T-helper 17 cell (primary cell): ENCODE measurements around the gene COBL. TPM values are rescaled to one million over a fixed set of nuclear protein-coding genes. Genes with fewer than 3 reads are reported as not detected.

Experiments
- ATAC-seq: fragments of 150-1000 bp; cut with Tn5 transposase; 2 replicates; pipeline ENCODE4 v1.10.0; 2021; ENCODE audit warnings: mild to moderate bottlenecking, moderate library complexity
- DNase-seq, 3 donors: peaks; one replicate each; pipeline versions ENCODE4 v3.0.0 to v3.0.0-alpha.2; 2020 to 2021
- H3K9me3 ChIP-seq: one replicate; pipeline ENCODE4 v1.7.0; 2013; ENCODE audit warnings: low read length, mild to moderate bottlenecking; ENCODE audit not compliant: control insufficient read depth, poor library complexity, severe bottlenecking
- H3K27ac Mint-ChIP-seq: one replicate; pipeline ENCODE4 v1.8.0; 2022; ENCODE audit warnings: mild to moderate bottlenecking, moderate library complexity, mixed read lengths
- H3K27me3 Mint-ChIP-seq: one replicate; pipeline ENCODE4 v1.8.0; 2022; ENCODE audit warnings: mixed read lengths
- H3K36me3 Mint-ChIP-seq: one replicate; pipeline ENCODE4 v1.8.0; 2022; ENCODE audit warnings: low read depth, mixed read lengths
- H3K4me1 Mint-ChIP-seq: one replicate; pipeline ENCODE4 v1.8.0; 2022; ENCODE audit warnings: mild to moderate bottlenecking, mixed read lengths
- H3K4me3 Mint-ChIP-seq: one replicate; pipeline ENCODE4 v1.8.0; 2022; ENCODE audit warnings: mild to moderate bottlenecking, moderate library complexity, mixed read lengths
- total RNA-seq, 4 donors: library from RNA in 2 of 4; stranded (reverse) in 2 of 4; gene quantifications; one replicate each; pipeline ENCODE4 v1.2.3 and lab custom pipeline; 2022 to 2026

The COBL gene
- total RNA-seq, 2 donors from 2014 or later = not detected

DNA sequence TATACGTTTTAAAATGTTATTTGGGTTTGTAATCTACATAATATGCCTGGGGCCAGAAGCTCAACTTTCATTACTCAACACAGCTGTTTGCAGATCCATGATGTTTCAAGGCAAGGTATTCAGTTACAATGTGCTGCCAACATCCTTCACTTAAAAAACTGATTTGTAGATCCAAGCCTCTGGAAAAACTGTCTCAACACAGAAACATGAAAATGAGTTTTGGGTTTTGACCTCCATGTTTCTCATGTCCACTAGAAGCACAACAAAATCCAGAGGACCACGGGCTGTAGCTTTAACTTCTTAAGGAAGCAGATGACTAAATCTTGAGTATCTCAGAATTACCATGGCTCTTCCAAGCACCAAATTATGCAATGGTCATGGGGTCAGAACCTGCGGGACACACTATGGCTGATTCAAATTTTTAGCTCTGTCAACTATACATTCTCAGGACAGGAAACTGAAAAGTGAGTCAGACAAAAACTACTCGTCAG, 286.9 kb downstream of the COBL start:
- no peak overlapping the region for H3K4me3 Mint-ChIP-seq
- no peaks in the 10 kb centered on the region for H3K9me3 ChIP-seq
- DNase-seq (no peak), ATAC-seq (no peak)
- peaks cover 2% of the 10 kb centered on the region for H3K4me1 Mint-ChIP-seq
- no peak overlapping the region for H3K27ac Mint-ChIP-seq
- peaks cover 23% of the 10 kb centered on the region for H3K27me3 Mint-ChIP-seq
- H3K36me3 Mint-ChIP-seq = no peaks in the 10 kb centered on the region

DNA sequence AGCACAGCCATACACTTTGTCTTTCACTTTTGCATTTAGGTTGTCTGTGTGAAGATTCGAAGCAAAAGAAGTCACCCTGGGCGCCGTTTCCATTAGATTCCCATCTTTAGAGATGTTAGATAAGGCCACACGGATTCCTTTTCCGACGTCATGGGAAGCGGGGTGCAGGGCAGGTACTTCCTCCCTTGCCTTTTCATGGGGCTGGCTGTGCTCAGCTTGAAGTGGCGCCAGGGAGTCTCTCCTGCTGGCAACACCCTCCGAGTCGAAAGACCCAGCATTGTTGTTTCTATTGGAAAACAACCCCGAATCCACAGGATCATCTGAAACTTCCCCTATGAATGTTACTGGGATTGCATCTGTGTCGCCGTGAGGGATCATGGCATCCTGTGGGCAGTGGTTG, 287.5 kb downstream of the COBL start:
- H3K27me3 Mint-ChIP-seq = peaks cover 17% of the 10 kb centered on the region

DNA sequence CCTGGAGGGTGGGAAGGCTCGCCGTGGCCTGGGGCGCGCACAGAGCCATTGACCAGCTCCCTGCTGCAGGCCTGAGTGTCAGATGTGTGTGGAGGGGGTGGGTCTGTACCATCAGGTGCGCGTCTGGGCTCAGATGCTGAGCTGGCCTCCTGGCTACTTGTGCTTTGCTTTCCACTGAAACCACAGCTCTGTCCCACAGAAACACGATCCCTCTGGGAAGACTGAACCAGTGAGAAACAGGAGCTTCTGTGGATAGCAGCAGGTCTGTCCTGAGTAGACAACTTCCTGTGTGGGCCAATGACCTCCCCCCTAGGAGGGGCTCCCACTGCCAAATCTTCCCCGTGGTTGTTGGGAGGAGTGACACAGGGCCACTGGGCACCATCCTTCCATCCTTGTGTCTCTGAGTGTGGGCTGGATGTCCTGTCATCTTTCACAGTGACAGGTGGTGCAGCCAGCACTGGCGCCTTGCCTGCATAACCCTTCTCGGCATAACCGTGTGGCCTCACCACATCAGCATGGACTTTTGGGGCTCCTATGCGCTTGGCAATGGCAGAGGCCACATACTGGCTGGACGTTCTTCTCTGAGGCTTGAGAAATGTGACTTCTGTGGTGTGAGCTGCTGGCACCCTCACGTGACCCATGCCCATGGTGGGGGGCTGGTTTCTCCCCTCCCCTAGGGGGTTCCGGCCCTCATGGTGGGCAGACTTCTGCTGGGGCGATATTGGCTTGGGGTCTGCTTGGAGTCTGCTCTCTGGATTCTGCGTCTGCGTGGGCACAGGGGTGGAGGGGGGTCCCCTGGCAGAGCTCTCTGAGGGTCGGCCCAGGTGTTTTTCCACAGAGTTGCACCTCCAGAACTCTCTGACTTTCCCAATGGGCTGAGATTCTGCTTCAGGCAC, 288.4 kb downstream of the COBL start:
- peaks cover 8% of the 10 kb centered on the region for H3K27me3 Mint-ChIP-seq

More for the DNA sequence above, 287.5 kb downstream of the COBL start:
- Mint-ChIP-seq H3K27ac (no peak overlapping the region), H3K4me3 (no peak overlapping the region), H3K36me3 (no peaks in the 10 kb centered on the region), H3K4me1 (peaks cover 2% of the 10 kb centered on the region)
- no peak for DNase-seq
- H3K9me3 ChIP-seq = no peaks in the 10 kb centered on the region
- ATAC-seq = no peak

DNA sequence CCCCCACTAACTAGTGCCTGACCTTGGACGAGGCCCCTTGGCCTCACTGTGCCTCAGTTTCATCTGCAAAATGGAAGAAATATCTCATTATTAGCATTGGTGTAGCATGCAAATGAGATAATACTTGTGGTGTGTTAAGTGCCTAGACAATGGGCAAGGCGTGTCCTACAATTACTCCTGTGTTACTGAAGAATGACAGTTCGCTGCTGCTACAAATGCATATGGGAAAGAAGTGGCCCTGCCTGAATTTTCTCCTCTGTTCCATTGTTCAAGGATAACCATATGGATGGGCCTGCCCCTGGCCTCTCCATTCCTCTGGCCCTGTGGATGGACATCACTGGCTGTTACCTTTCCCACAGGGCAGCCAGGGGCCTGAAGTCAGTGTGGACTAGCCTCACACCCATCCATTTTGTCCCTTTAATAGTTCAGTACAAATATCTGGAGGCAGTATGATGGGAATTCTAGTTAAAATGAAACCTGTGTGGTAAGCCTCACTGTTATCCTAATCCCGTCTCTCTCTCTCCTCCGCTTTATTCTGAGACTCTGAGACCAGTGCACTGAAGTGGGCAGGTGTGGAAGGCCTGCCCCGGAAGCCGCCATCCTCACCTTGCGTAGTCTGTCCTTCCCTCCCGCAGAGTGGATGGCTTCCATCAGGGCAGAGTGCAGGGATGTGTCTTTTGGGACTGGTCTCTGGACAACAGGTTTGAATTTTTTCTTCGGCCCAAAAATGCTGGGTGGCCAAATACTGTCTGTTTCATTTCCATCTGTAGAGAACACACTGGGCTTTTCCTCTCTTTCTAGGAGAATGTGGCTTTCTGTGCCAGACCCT, 289.3 kb downstream of the COBL start:
- H3K27me3 Mint-ChIP-seq = peaks cover 12% of the 10 kb centered on the region
- no peaks in the 10 kb centered on the region for H3K9me3 ChIP-seq
- H3K36me3 Mint-ChIP-seq = no peaks in the 10 kb centered on the region
- H3K4me3 Mint-ChIP-seq = no peak overlapping the region
- DNase-seq (no peak), ATAC-seq (no peak)
- no peaks in the 10 kb centered on the region for H3K4me1 Mint-ChIP-seq
- no peak overlapping the region for H3K27ac Mint-ChIP-seq

More for the DNA sequence above, 288.4 kb downstream of the COBL start:
- no peaks in the 10 kb centered on the region for H3K9me3 ChIP-seq
- Mint-ChIP-seq H3K4me3 (no peak overlapping the region), H3K27ac (no peak overlapping the region), H3K4me1 (no peaks in the 10 kb centered on the region), H3K36me3 (no peaks in the 10 kb centered on the region)
- DNase-seq (no peak), ATAC-seq (no peak)

DNA sequence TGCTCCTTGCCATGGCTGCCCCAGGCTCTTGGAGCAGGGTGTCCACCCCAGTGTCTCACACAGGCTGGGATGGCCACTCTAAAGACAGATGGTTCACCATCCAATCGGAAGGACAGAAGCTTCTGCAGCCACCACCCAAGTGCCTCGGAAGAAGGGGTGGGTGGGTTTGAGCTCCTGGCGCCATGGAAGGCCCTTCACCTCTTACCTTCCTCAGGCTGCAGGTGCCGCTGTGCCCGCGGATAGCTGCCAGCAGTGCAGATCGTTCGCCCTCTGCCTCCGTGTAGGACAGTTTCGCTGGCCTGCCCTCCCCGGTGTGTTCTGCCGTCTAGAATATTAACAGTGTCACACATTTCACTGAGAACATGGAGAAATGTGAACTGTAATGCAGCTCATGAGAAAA, 290.3 kb downstream of the COBL start:
- Mint-ChIP-seq H3K4me3 (no peak overlapping the region), H3K4me1 (peaks cover 2% of the 10 kb centered on the region), H3K27ac (no peak overlapping the region), H3K27me3 (peaks cover 8% of the 10 kb centered on the region), H3K36me3 (no peaks in the 10 kb centered on the region)
- no peak for DNase-seq
- H3K9me3 ChIP-seq = no peaks in the 10 kb centered on the region
- no peak for ATAC-seq

DNA sequence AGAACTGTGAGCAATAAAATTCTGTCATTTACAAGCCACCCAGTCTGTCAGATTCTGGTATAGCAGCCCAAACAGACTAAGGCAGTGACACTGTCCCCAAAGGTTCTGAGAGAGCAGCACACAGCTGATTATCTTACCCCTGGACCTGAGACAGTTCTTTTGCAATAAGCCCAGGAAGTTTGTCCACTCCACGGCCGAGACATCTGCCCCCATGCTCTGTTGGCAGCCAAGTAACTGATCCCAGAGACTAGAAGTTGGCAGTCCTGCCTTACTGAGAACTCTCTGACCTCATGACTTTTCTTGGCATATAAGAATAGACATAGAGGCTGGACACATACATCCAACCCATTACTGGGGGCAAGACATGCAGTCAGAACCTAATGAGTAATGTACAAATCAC, 290.9 kb downstream of the COBL start:
- Mint-ChIP-seq H3K36me3 (no peaks in the 10 kb centered on the region), H3K4me1 (peaks cover 2% of the 10 kb centered on the region), H3K4me3 (no peak overlapping the region), H3K27ac (no peak overlapping the region), H3K27me3 (peaks cover 8% of the 10 kb centered on the region)
- ATAC-seq (no peak), DNase-seq (no peak)
- no peaks in the 10 kb centered on the region for H3K9me3 ChIP-seq

DNA sequence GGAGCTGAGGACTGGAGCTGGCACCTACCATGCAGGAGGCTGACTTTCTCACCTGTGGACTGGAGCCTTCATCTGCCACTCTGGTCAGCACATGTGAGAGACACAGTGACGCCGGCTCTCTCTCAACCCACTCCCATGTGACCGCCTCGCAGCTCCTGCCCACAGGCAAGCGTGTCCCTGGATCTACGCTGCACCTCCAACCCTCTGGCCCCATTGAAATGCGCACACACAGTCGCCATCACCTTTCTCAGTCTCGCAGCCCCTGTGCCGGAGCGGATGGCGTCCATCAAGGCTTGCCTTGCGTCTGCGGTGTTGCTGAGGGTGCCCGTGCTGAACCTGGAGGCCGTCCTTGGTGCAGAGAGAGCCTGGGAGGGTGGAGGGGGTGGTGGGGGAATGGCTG, 291.7 kb downstream of the COBL start:
- Mint-ChIP-seq H3K4me1 (peaks cover 2% of the 10 kb centered on the region), H3K27ac (no peak overlapping the region), H3K4me3 (no peak overlapping the region), H3K27me3 (peaks cover 8% of the 10 kb centered on the region), H3K36me3 (no peaks in the 10 kb centered on the region)
- no peaks in the 10 kb centered on the region for H3K9me3 ChIP-seq
- no peak for ATAC-seq
- DNase-seq = no peak

DNA sequence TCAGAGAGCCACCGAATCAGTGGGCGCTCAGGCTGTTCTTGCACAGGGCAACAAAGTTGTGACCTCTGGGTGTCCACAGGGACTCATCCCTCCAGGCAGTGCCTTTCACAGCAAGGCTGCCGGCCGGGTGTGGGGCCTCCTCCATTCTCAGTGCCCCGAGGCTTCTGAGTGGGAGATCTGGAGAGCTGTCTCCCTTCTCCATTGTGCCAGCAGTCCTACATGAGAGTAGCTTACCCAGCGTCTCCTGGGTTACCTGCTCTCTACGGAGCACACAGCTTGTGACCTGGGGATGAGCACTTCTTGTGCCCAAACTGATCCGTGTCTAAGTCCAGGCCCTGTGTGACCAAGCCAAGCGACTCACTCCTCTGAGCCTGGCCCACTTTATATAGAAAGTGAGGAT, 293.1 kb downstream of the COBL start:
- no peak overlapping the region for H3K27ac Mint-ChIP-seq
- no peak overlapping the region for H3K4me3 Mint-ChIP-seq
- DNase-seq = no peak
- H3K9me3 ChIP-seq = no peaks in the 10 kb centered on the region
- no peak for ATAC-seq
- H3K4me1 Mint-ChIP-seq = peaks cover 2% of the 10 kb centered on the region
- H3K27me3 Mint-ChIP-seq = peaks cover 8% of the 10 kb centered on the region
- no peaks in the 10 kb centered on the region for H3K36me3 Mint-ChIP-seq

DNA sequence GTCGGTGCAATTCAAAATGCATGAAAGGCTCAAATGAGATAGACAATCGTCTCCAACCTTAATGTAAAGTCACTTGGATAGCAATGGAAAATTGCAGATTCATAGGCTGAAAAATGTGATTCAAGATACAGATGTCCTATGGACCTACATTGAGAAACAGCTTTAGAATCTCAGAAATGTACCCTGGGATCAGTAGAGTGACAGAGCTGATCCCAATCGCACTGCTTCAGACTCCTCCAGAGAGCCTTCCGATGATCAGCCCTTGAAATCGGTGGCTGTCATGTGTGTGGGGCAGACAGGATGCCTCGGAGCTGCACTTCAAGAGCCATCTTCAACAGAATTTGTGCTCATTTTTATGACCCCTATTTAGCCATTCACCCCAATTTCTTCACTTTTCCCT, 293.8 kb downstream of the COBL start:
- no peaks in the 10 kb centered on the region for H3K9me3 ChIP-seq
- no peak overlapping the region for H3K27ac Mint-ChIP-seq
- peaks cover 2% of the 10 kb centered on the region for H3K4me1 Mint-ChIP-seq
- H3K4me3 Mint-ChIP-seq = no peak overlapping the region
- ATAC-seq (no peak), DNase-seq (no peak)
- peaks cover 8% of the 10 kb centered on the region for H3K27me3 Mint-ChIP-seq
- H3K36me3 Mint-ChIP-seq = no peaks in the 10 kb centered on the region

DNA sequence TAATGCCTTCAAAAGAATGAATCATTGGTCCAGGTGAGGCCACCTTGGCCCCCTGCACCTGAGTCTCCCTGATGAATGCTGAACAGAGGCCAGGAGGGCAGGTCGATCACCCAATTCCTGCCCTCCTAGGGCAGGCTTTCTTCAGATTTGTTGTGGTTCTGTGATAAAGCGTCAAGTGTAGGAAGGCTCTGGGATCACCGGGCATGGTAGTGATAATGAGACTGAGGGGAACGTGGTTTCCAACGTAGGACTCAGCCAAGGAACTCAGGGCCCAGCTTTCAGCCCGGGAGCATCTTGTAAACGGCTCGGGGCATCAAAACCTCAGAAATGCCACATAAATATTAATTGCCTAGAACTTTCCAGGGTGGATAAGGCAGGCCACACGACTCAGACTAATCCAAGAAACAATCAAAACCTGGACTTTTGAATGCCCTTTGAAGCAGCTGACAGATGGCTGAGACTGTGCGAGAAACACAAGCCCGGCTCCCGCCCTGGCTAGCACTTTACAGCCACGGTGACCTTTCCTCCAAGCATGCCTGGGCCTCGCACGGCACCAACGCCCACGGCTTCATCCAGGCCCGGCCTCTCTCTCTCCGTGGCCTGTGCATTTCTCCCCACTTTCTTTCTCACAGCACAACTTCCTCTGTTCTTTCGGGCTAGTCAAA, 294.6 kb downstream of the COBL start:
- Mint-ChIP-seq H3K4me1 (peaks cover 2% of the 10 kb centered on the region), H3K27ac (no peak overlapping the region), H3K27me3 (peaks cover 8% of the 10 kb centered on the region), H3K36me3 (no peaks in the 10 kb centered on the region), H3K4me3 (no peak overlapping the region)
- H3K9me3 ChIP-seq = no peaks in the 10 kb centered on the region
- ATAC-seq = no peak
- DNase-seq = no peak

DNA sequence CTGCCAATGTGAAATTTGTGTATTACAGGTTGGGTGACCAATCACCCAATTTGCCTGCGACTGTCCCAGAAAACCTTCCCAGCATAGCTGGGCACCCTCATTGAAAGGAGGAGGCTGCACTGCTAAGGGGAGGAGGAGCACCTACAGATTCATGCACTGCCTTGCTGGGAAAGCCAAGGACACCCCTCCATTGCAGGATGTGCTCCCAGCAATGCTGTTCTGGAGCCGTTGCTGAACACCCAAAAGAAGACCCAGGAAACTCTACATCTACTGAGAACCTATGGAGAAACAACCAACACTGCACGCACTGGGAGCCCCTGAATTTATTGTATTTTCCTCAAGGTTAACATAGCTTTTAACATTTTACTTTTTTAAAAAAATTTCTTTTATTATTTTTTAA, 295.7 kb downstream of the COBL start:
- DNase-seq (no peak), ATAC-seq (no peak)
- H3K27ac Mint-ChIP-seq = no peak overlapping the region
- H3K36me3 Mint-ChIP-seq = no peaks in the 10 kb centered on the region
- peaks cover 8% of the 10 kb centered on the region for H3K27me3 Mint-ChIP-seq
- no peak overlapping the region for H3K4me3 Mint-ChIP-seq
- H3K4me1 Mint-ChIP-seq = peaks cover 2% of the 10 kb centered on the region
- no peaks in the 10 kb centered on the region for H3K9me3 ChIP-seq

DNA sequence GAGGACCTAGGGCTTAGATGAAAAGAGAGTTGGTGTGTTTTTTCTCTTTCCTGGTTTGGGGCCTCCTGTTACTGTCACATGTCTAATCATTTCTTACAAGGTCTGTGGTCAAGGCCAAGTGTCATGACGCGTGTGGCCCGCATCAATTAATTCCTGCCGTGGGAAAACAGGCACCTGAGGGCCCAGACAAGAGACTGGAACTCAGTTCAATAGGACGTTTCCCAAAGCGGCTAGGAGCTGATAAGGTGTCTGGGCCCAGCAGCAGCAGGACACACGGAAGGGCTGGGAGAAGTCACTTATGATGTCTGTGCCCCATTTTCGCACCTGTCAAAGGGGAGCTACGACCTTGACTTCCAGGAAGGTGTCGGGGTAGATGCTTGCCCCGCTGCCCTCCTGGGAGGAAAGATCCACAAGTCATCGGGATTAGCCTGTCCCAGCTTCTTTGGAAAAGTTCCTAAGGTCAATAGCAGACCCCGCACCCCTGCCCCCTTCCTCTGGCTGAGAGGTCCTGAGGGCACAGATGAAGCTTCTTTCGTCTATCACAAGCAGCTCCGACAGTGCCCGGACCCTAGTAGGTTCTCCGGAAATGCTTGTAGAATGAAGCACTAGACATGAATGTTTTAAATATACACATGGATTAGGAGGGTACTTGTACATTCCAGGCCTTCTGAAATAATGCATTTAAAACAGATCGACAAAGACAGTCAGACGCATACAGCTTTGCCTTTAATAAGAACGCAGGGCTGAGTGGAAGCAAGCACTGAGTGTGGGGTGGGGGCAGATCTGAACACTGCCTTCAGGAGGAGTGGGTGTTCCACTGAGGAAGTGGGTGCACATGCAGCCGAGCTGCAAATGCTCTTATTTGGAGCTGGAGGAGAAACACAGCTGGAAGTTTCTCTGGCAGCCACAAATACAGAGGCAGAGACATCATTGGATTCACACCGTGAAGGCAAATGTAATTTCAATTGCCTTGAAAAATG, 296.4 kb downstream of the COBL start:
- ATAC-seq (no peak), DNase-seq (no peak)
- Mint-ChIP-seq H3K4me3 (no peak overlapping the region), H3K4me1 (peaks cover 2% of the 10 kb centered on the region), H3K27me3 (peaks cover 8% of the 10 kb centered on the region), H3K27ac (no peak overlapping the region), H3K36me3 (no peaks in the 10 kb centered on the region)
- no peaks in the 10 kb centered on the region for H3K9me3 ChIP-seq
